H1 (cell line): ENCODE measurements around the gene CA5A. TPM values are rescaled to one million over a fixed set of nuclear protein-coding genes. Genes with fewer than 3 reads are reported as not detected.

ENCODE experiments used
- CTCF ChIA-PET: fragments of 300-600 bp; sonication (Branson Sonifier 250); formaldehyde crosslinking; loops from one replicate; lab custom pipeline; 2021; ENCODE audit not compliant: partially characterized antibody; lab: Charles Lee
- POLR2A ChIA-PET: fragments of 300-600 bp; sonication (Branson Sonifier 250); formaldehyde crosslinking; loops from one replicate; lab custom pipeline; 2021; ENCODE audit warnings: inconsistent platforms; ENCODE audit not compliant: partially characterized antibody; lab: Charles Lee
- DNase-seq, 2 experiments: peaks; one replicate each; pipeline versions ENCODE4 v3.0.0 to v3.0.0-alpha.2; 2010 to 2022; ENCODE audit warnings: low spot score in 2 of 2, low read depth in 1 of 2, mixed read lengths in 1 of 2
- FAIRE-seq: peaks from 2 replicates; lab custom pipeline; 2011; peaks lifted over from hg19 to GRCh38; lab: Jason Lieb, UNC
- H2AFZ ChIP-seq: 2 replicates; pipeline ENCODE4 v1.8.1; 2012; ENCODE audit warnings: low read length, inconsistent platforms
- H2AK5ac ChIP-seq: 2 replicates; pipeline ENCODE4 v1.6.1; 2013; ENCODE audit warnings: low read depth, low read length
- H2BK120ac ChIP-seq: replicated peaks from 2 replicates; pipeline ENCODE3; 2013; ENCODE audit warnings: low read depth, low read length, inconsistent platforms
- H2BK12ac ChIP-seq: 2 replicates; pipeline ENCODE4 v1.6.1; 2013; ENCODE audit warnings: low read depth, low read length
- H2BK15ac ChIP-seq: 2 replicates; pipeline ENCODE4 v1.6.1; 2013; ENCODE audit warnings: low read length
- H2BK20ac ChIP-seq: 2 replicates; pipeline ENCODE4 v1.6.1; 2013; ENCODE audit warnings: low read length
- H2BK5ac ChIP-seq: 2 replicates; pipeline ENCODE4 v1.6.1; 2013; ENCODE audit warnings: low read depth, low read length
- H3K14ac ChIP-seq: 2 replicates; pipeline ENCODE4 v1.6.1; 2013; ENCODE audit warnings: inconsistent platforms; ENCODE audit not compliant: insufficient read length
- H3K18ac ChIP-seq: 2 replicates; pipeline ENCODE4 v1.6.1; 2013; ENCODE audit warnings: low read length; ENCODE audit errors: extremely low read depth
- H3K23ac ChIP-seq: 2 replicates; pipeline ENCODE4 v1.6.1; 2013; ENCODE audit warnings: inconsistent platforms; ENCODE audit not compliant: insufficient read length
- H3K23me2 ChIP-seq: 2 replicates; pipeline ENCODE4 v1.6.1; 2013; ENCODE audit warnings: low read depth, low read length
- H3K27ac ChIP-seq: 2 replicates; pipeline ENCODE4 v1.6.1; 2011; ENCODE audit warnings: low read depth, low read length, inconsistent platforms
- H3K27me3 ChIP-seq, 4 experiments: replicated peaks in 1 of 4; 1 replicate in 1 of 4; 2 replicates in 3 of 4; pipeline versions ENCODE4 v1.6.1 to v1.8.1; 2011 to 2013; ENCODE audit warnings: low read length in 3 of 4, mild to moderate bottlenecking in 3 of 4, inconsistent platforms in 2 of 4, mixed read lengths in 2 of 4, moderate library complexity in 1 of 4; ENCODE audit not compliant: control insufficient read depth in 3 of 4, insufficient read depth in 3 of 4; ENCODE audit errors: extremely low read depth in 1 of 4
- H3K36me3 ChIP-seq, 4 experiments: 2 replicates each; pipeline versions ENCODE4 v1.6.1 to v1.8.1; 2011 to 2013; ENCODE audit warnings: mild to moderate bottlenecking in 4 of 4, low read length in 3 of 4, moderate library complexity in 2 of 4, control low read depth in 1 of 4, inconsistent platforms in 1 of 4; ENCODE audit not compliant: insufficient read depth in 4 of 4, control insufficient read depth in 2 of 4
- H3K4ac ChIP-seq: replicated peaks from 2 replicates; pipeline ENCODE3; 2013; ENCODE audit warnings: low read length, low read depth, mixed read lengths, inconsistent platforms; ENCODE audit not compliant: insufficient read length
- H3K4me1 ChIP-seq, 4 experiments: replicated peaks in 1 of 4; 1 replicate in 1 of 4; 2 replicates in 3 of 4; pipeline versions ENCODE4 v1.6.1 to v1.8.1; 2011 to 2013; ENCODE audit warnings: low read length in 3 of 4, inconsistent platforms in 2 of 4, mixed read lengths in 1 of 4; ENCODE audit not compliant: insufficient read depth in 4 of 4, control insufficient read depth in 3 of 4
- H3K4me2 ChIP-seq, 2 experiments: 2 replicates each; pipeline versions ENCODE4 v1.6.1 to v1.8.1; 2011 to 2013; ENCODE audit warnings: low read depth in 2 of 2, low read length in 2 of 2, control low read depth in 1 of 2, inconsistent platforms in 1 of 2, mild to moderate bottlenecking in 1 of 2; ENCODE audit not compliant: insufficient read depth in 1 of 2
- H3K4me3 ChIP-seq, 4 experiments: fragments of 200-600, 300-600 bp in 1 of 4; sonication (generic), shearing (Covaris generic), sonication (Bioruptor Twin) in 1 of 4; 2 replicates each; pipeline versions ENCODE4 v1.5.1 to v1.8.1; 2011 to 2016; ENCODE audit warnings: low read length in 4 of 4, low read depth in 3 of 4, control low read depth in 2 of 4, inconsistent platforms in 2 of 4, mild to moderate bottlenecking in 2 of 4, mixed read lengths in 1 of 4, moderate library complexity in 1 of 4; ENCODE audit not compliant: insufficient read depth in 2 of 4; ENCODE audit errors: extremely low read depth in 1 of 4
- H3K56ac ChIP-seq: replicated peaks from 2 replicates; pipeline ENCODE3; 2013; ENCODE audit warnings: low read depth, mild to moderate bottlenecking, mixed read lengths, low read length, inconsistent platforms; ENCODE audit not compliant: insufficient read length
- H3K79me1 ChIP-seq: 2 replicates; pipeline ENCODE4 v1.6.1; 2013; ENCODE audit warnings: low read depth, low read length, control low read depth
- H3K79me2 ChIP-seq, 2 experiments: 2 replicates each; pipeline versions ENCODE4 v1.6.1 to v1.8.1; 2012 to 2013; ENCODE audit warnings: low read length in 2 of 2, mild to moderate bottlenecking in 2 of 2, inconsistent platforms in 1 of 2; ENCODE audit not compliant: insufficient read depth in 2 of 2, control insufficient read depth in 1 of 2
- H3K9ac ChIP-seq, 4 experiments: replicated peaks in 1 of 4; 1 replicate in 1 of 4; 2 replicates in 3 of 4; pipeline versions ENCODE4 v1.6.1 to v1.8.1; 2011 to 2013; ENCODE audit warnings: low read depth in 3 of 4, low read length in 3 of 4, control low read depth in 2 of 4, mild to moderate bottlenecking in 2 of 4, moderate library complexity in 2 of 4, inconsistent platforms in 1 of 4; ENCODE audit errors: extremely low read depth in 1 of 4
- H3K9me3 ChIP-seq, 2 experiments: 2 replicates each; pipeline versions ENCODE4 v1.6.1 to v1.8.1; 2012 to 2013; ENCODE audit warnings: mild to moderate bottlenecking in 2 of 2, moderate library complexity in 2 of 2, control low read depth in 1 of 2, inconsistent platforms in 1 of 2, low read depth in 1 of 2, low read length in 1 of 2, mixed read lengths in 1 of 2; ENCODE audit not compliant: insufficient read depth in 2 of 2
- H4K20me1 ChIP-seq, 2 experiments: replicated peaks in 1 of 2; 2 replicates each; pipeline versions ENCODE3 to v1.8.1; 2011 to 2013; ENCODE audit warnings: inconsistent platforms in 2 of 2, low read length in 2 of 2, mild to moderate bottlenecking in 1 of 2; ENCODE audit not compliant: insufficient read depth in 2 of 2, control insufficient read depth in 1 of 2
- H4K5ac ChIP-seq: 2 replicates; pipeline ENCODE4 v1.6.1; 2013; ENCODE audit warnings: low read length, low read depth, mixed read lengths, inconsistent platforms; ENCODE audit not compliant: insufficient read length
- H4K8ac ChIP-seq: 2 replicates; pipeline ENCODE4 v1.8.0; 2013; ENCODE audit warnings: mild to moderate bottlenecking, moderate library complexity, low read length, inconsistent platforms; ENCODE audit not compliant: insufficient read depth; ENCODE audit errors: extremely low read depth
- H4K91ac ChIP-seq: replicated peaks from 2 replicates; pipeline ENCODE3; 2013; ENCODE audit warnings: low read length, mixed read lengths, inconsistent platforms; ENCODE audit not compliant: insufficient read length
- GABPA ChIP-seq: IDR thresholded peaks from 2 replicates; pipeline ENCODE4 v1.6.1; 2011; ENCODE audit warnings: mild to moderate bottlenecking, low read length, moderate library complexity, borderline replicate concordance; ENCODE audit not compliant: insufficient read depth
- KDM1A ChIP-seq: fragments of 200-600, 300-600 bp; sonication (generic); IDR thresholded peaks from 2 replicates; pipeline ENCODE4 v1.7.1; 2016; ENCODE audit warnings: mild to moderate bottlenecking, low read length, borderline replicate concordance
- RNF2 ChIP-seq: fragments of 200-900, 300-1000 bp; sonication (generic); IDR thresholded peaks from 2 replicates; pipeline ENCODE4 v1.7.1; 2016; ENCODE audit warnings: borderline replicate concordance, low read depth, mild to moderate bottlenecking, antibody characterized with exemption, low read length; ENCODE audit not compliant: poor library complexity, severe bottlenecking; ENCODE audit errors: missing control alignments
- WGBS, 2 experiments: shearing (Covaris generic) in 1 of 2; methylation state at CpG; one replicate each; pipeline versions ENCODE4 v1.1.6 to v1.1.7; 2013 to 2015; ENCODE audit warnings: low lambda C conversion rate in 2 of 2, mixed read lengths in 2 of 2, inconsistent platforms in 1 of 2, low coverage in 1 of 2, missing lambda C conversion rate in 1 of 2; ENCODE audit not compliant: insufficient replicate concordance in 2 of 2, insufficient coverage in 1 of 2, insufficient read length in 1 of 2; ENCODE audit errors: extremely low coverage in 1 of 2, missing lambda C conversion rate in 1 of 2; 5-methylcytosine and 5-hydroxymethylcytosine counted together
- polyA plus RNA-seq, 7 experiments: library from polyadenylated mRNA; depleted of rRNA in 3 of 7; stranded (reverse) in 5 of 7; unstranded in 2 of 7; fragments of >200 nt in 5 of 7; fragments of 200-250 nt in 2 of 7; gene quantifications; 1 replicate in 5 of 7; 2 replicates in 1 of 7; 4 replicates in 1 of 7; pipeline versions ENCODE4 v1.2.1 to v1.2.3, GENCODE V29; 2011 to 2013; ENCODE audit warnings: missing spikeins in 2 of 7, mixed read lengths in 2 of 7
- total RNA-seq: library from RNA; stranded (reverse); fragmentation: NEBNext Ultra II Directional; extraction: Animal tissue kit (Norgen Biotek cat#: 25700); gene quantifications from 2 replicates; pipeline ENCODE4 v1.2.1, GENCODE V29; 2021
- TF ChIP-seq, protein P1 (sequence below): IDR thresholded peaks from 2 replicates; pipeline ENCODE4 v1.6.1; 2012; ENCODE audit warnings: inconsistent platforms
- TF ChIP-seq, protein P2 (sequence below): IDR thresholded peaks from 2 replicates; pipeline ENCODE4 v1.6.1; 2012; ENCODE audit warnings: low read length, inconsistent platforms
- TF ChIP-seq, protein P3 (sequence below), 3 experiments: IDR thresholded peaks; 1 replicate in 2 of 3; 2 replicates in 1 of 3; pipeline versions ENCODE4 v1.5.1 to v1.6.1; 2011; ENCODE audit warnings: low read length in 3 of 3, mild to moderate bottlenecking in 3 of 3, inconsistent platforms in 2 of 3, low read depth in 1 of 3, moderate library complexity in 1 of 3; ENCODE audit not compliant: insufficient read depth in 1 of 3; ENCODE audit errors: control extremely low read depth in 1 of 3

The CA5A gene
- total and polyA plus RNA-seq, 2 of the 8 experiments (the other 6 are each of a cell fraction or from before 2014, with no cell fraction given) = not detected

DNA sequence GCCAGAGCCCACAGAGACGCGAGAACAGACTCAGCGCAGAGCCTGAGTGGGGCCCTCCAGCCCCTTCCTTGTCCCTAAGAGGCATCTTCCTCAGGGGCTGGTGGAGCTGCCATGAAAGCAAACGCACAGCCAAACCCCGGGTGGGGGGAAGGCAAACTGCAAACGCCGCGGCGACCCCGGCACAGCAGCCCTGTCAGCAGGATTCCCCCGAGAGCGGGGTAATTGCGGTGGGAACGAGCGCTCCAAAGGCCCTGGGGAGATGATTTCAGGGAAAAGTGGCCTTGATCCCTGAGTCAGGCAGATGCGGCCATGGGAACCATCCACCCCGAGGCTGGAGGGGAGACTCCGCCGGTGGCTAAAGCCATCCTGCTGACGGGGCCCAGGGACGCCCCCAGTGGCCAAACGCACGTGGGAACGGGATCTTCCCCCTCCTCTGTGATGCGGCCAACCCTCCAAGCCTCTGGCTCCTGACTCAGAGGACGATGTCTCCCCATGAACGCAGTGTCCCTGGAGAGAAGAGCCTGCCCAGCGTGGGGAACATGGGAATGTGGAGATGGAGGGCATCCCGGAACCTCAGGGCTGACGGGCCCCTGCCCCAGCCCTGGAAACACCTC, 92.1 kb downstream of the CA5A start:
- H3K9ac ChIP-seq = no peak overlapping the region
- H3K9me3 ChIP-seq = no peaks in the 10 kb centered on the region
- no peak overlapping the region for H3K56ac ChIP-seq
- H4K91ac ChIP-seq = no peak overlapping the region
- no peak overlapping the region for H3K27ac ChIP-seq
- FAIRE-seq (no peak), DNase-seq (peak in 1 of 2 experiments; percentile 75)
- H3K4me1 ChIP-seq = peaks cover 0 to 6% (median 0%) of the 10 kb centered on the region in 4 experiments; a peak in 1 of 7 replicates
- H4K8ac ChIP-seq = peak overlapping the region; percentile 62; the same call in 1 of the 2 replicates
- CTCF ChIA-PET = interaction anchor here (0.9 to 9.8 kb wide), 9 partner anchors 8 to 75 kb away, joined by 3 to 115 read pairs (median 6); partner anchors contain the start of gene SLC7A5
- 0 out of 2 replicates have a peak overlapping the region, but pooled peaks have one; percentile 68 for H2BK12ac ChIP-seq
- no peak overlapping the region for H2AFZ ChIP-seq
- no peak overlapping the region for H2BK15ac ChIP-seq
- no peak overlapping the region for H2AK5ac ChIP-seq
- no peak overlapping the region for H3K18ac ChIP-seq
- H3K4me3 ChIP-seq = no peak overlapping the region
- no peak overlapping the region for H3K23ac ChIP-seq
- no peak overlapping the region for H3K4ac ChIP-seq
- no peak overlapping the region for H2BK120ac ChIP-seq
- POLR2A ChIA-PET = interaction anchor here (1.3 to 27.1 kb wide), 5 partner anchors 8 to 21 kb away, joined by 3 to 507 read pairs (median 15); partner anchors contain the start of gene SLC7A5
- no peak overlapping the region for H3K14ac ChIP-seq
- H4K5ac ChIP-seq = no peak overlapping the region
- H3K79me1 ChIP-seq = peaks cover 10% of the 10 kb centered on the region
- H3K4me2 ChIP-seq = no peak overlapping the region
- 87% methylated on average over 20 of the region's 30 CpGs; no CpG with 5 or more reads in 1 of the 2 experiments for WGBS, 2 experiments
- H4K20me1 ChIP-seq = peaks cover 18 to 24% of the 10 kb centered on the region in 2 experiments
- peak overlapping the region; percentile 52 for H2BK5ac ChIP-seq
- H3K27me3 ChIP-seq = no peaks in the 10 kb centered on the region
- no peak overlapping the region for H2BK20ac ChIP-seq
- peaks cover 0 to 70% of the 10 kb centered on the region in 2 experiments; a peak in 3 of 4 replicates for H3K79me2 ChIP-seq
- H3K23me2 ChIP-seq = no peaks in the 10 kb centered on the region
- H3K36me3 ChIP-seq = peaks cover 2 to 30% (median 17%) of the 10 kb centered on the region in 4 experiments; a peak in 7 of 8 replicates
- TF ChIP-seq KDM1A (no peak), RNF2 (no peak), GABPA (peak; percentile 62; the same call in 1 of the 2 replicates)
- TF ChIP-seq, protein P1, sequence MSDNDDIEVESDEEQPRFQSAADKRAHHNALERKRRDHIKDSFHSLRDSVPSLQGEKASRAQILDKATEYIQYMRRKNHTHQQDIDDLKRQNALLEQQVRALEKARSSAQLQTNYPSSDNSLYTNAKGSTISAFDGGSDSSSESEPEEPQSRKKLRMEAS = peak; percentile 61
- TF ChIP-seq, protein P2, sequence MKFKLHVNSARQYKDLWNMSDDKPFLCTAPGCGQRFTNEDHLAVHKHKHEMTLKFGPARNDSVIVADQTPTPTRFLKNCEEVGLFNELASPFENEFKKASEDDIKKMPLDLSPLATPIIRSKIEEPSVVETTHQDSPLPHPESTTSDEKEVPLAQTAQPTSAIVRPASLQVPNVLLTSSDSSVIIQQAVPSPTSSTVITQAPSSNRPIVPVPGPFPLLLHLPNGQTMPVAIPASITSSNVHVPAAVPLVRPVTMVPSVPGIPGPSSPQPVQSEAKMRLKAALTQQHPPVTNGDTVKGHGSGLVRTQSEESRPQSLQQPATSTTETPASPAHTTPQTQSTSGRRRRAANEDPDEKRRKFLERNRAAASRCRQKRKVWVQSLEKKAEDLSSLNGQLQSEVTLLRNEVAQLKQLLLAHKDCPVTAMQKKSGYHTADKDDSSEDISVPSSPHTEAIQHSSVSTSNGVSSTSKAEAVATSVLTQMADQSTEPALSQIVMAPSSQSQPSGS = no peak
- TF ChIP-seq, protein P3, sequence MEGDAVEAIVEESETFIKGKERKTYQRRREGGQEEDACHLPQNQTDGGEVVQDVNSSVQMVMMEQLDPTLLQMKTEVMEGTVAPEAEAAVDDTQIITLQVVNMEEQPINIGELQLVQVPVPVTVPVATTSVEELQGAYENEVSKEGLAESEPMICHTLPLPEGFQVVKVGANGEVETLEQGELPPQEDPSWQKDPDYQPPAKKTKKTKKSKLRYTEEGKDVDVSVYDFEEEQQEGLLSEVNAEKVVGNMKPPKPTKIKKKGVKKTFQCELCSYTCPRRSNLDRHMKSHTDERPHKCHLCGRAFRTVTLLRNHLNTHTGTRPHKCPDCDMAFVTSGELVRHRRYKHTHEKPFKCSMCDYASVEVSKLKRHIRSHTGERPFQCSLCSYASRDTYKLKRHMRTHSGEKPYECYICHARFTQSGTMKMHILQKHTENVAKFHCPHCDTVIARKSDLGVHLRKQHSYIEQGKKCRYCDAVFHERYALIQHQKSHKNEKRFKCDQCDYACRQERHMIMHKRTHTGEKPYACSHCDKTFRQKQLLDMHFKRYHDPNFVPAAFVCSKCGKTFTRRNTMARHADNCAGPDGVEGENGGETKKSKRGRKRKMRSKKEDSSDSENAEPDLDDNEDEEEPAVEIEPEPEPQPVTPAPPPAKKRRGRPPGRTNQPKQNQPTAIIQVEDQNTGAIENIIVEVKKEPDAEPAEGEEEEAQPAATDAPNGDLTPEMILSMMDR (IDR thresholded peaks at IDR 0.05; ENCODE audit: control extremely low read depth in 1 of 3, insufficient read depth in 1 of 3, low read depth in 1 of 3, low read length in 3 of 3) = peak; percentile 44 to 80 (median 70)
